IPS-11a (cell line): ENCODE data around the gene C20orf202.

Experiments
- H3K4me3 ChIP-seq: one replicate; pipeline ENCODE4 v1.5.1; 2013; ENCODE audit warnings: low read depth, low read length, control low read depth

Gene C20orf202

DNA sequence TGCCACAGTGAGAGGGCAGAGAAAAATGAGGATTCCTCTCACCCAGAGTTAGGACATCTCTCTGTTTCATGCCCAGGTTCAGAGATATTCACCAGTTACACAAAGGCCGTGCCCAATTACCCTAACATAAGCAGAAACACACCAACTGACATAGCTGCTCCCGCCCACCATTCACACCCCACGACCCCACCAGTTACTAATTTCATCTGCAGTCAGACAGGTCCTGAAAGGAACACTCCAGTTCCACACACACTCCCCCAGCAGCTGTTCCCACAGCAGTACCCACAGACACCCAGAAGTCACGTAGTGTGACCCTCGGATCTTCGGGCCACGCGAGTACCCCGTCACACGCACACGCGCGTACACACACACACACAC, 19.0 kb upstream of the C20orf202 start:
- H3K4me3 ChIP-seq: peak overlapping the region; percentile 49

DNA sequence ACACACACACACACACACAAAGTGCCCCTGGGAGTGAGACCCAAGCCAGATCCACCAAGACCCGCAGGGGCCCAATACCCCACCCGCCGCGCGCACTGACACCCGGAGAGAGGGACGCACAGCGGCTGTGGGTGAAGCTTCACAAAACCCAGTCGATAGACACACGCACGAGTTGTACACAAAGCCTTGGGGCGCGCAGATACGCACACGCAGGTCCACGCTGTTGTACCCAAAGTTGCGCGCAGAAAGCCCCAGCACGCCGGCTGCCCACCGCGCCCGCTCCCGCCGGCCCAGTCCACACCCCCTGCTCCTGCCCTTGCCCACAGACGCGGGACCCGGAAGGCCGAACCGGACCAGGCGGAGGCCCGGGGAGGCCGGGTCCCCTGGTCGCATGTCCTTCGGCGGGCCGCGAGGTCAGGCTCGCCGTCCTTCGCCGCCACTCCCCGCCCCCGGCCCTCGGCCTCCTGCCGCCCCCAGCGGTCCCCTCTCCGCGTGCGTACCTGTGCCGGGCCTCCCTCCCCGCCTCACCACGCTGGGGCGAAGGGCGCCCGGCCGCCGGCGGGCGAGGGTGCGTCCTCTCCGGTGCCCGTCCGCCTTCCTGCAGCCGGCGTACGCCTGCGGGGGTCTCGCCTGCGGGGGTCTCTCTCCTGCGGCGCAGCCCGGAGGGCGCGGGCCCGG, 18.5 kb upstream of the C20orf202 start, which contains the start of gene TMEM74B:
Gene TMEM74B (minus strand): TSS at position 344 of the 678 bp plus-strand sequence. CDS start 1,180 bp downstream, outside the sequence.
- peak within 1 kb of the TSS; percentile 49 for H3K4me3 ChIP-seq

DNA sequence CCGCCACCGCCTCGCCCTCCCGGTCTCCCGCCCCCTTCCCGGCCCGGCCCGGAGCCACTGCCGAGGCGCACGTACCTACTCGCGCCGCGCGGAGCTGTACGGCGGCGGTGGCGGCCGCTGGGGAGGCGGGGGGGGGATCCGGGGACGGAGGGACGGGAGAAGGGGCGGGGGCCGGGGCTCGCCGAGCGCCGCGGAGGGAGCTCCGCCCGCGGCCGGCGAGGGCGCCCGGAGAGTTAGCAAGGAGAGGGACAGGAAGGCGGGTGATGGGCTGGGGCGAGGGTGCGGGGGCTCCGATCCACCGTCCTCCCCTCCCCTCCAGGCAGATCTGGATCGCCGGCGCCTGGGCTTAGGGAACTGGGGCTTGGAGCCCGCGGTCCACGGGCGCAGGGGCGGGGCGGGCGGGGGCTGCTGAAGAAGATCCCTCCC, 17.9 kb upstream of the C20orf202 start:
- H3K4me3 ChIP-seq: peak overlapping the region; percentile 49

DNA sequence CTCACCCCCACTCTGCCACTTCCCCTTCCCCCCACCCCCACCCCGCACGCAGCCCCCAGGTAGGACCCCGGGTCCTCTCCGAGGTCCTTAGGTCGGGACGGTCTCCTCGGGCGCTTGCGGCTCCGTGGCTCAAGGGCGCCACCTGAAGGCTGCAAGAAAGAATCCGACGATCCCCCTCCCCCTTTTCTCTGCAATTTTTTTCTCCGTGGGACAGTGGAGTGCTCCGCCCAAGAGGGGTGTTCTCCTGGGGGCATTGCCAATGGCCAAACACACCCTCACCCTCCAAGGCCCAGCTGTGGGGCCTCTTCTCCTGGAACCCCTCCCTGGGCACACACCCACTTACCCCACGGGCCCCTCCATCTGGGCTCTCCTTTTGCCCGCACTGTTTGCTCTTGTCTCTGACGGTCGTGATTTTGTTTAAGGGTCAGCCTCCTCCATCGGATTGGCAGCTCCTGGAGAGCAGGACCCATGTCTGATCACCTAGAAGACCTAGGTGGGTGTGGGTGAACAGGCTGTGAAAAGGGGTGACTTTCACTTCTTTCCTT, 17.4 kb upstream of the C20orf202 start:
- no peak overlapping the region for H3K4me3 ChIP-seq

DNA sequence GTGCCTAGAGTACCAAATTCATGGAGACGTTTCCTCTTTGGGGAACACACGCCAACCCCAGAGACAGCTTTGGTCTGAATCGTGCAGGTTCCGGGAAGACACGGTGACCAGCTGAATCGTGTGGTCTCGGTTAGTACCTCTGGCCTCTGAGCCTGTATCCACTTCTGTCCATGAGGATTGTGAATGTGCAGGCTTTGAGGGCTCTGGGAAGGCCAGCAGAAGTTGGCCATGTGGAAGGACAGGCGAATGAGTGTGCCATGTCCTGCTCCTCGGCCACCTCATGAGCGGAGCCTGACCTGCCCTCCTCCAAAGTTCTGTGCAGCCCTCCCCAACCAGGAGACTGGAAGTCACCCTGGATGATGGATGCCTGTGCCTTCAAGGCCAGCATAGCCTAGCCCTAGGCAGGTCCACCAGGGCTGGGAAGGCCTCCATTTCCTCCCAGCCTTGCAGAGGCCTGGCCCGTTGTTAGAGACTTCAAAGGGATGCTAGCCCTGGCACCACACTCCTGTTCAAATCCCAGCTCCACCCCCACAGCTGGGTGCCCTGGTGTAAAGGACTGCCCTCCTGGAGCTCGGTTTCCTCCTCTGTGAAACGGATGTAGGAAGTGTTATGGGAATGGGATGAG, 16.8 kb upstream of the C20orf202 start:
- H3K4me3 ChIP-seq: no peak overlapping the region

DNA sequence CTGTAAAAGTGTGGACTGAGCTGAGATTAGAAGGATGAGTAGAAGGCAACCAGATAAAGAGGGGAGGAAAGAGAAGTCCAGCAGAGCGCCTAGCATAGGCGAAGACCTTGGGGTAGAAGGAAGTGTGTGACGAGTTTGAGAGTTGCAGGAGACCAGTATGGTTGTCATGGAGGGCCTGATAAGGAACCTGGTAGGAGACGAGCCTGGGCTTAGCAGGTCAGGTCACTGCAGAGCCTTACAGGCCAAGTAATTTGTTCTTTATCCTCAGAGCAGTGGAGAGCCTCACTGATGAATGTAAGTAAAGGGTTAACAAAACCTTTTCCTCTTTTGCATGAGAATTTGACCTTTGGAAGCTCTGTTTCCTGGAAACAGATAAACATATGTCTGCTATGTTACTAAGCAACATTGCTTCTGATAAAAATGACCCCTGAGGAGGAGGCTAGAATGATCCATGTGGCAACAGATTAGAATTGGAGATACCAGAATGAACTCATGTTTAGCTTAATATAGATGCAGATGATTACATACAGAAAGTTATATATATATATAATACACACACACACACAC, 15.6 kb upstream of the C20orf202 start:
- H3K4me3 ChIP-seq: no peak overlapping the region

DNA sequence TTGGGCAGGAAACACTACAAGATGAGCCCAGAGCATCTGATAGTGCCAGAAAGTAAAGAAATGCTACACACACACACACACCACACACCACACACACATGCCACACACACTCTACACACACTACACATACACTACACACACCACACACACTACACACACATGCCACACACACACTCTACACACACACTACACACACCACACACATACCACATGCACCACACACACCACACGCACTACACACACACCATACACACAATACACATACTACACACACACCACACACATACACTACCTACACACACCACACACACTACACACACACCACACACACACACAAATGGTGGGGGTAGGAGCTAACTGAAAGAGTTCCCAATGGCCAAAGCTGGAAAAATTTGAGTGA, 14.9 kb upstream of the C20orf202 start:
- H3K4me3 ChIP-seq: no peak overlapping the region

DNA sequence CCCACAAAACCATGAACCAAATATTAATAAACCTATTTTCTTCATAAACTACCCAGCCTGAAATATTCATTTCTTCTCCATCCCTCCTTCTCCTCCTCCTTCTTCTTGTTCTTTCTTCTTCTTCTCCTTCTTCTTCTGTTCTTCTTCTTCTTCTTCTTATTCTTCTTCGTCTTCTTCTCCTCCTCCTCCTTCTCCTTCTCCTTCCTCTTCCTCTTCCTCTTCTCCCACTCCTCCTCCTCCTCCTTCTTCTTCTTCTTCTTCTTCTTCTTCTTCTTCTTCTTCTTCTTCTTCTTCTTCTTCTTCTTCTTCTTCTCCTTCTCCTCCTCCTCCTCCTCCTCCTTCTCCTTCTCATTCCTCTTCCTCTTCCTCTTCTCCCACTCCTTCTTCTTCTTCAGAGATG, 13.4 kb upstream of the C20orf202 start:
- H3K4me3 ChIP-seq: no peak overlapping the region

DNA sequence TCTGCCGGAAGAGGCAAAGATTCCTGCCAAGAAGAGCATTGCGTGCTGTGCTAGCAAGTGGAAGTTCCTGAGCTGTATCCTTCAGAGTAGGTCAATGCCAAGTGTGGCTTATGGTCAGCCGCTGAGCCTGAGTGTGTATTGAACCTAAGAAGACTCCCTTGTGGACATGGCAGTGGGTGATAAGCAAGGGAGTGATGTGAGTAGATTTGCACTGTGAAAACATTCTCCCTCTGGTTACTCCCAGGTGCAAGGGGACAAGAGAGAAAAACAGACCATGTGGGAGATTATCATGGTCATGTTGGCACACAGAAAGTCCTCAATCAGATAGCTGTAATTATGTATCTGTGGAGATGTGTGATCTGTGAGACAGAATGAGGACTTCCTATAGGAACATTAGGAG, 12.4 kb upstream of the C20orf202 start:
- H3K4me3 ChIP-seq: no peak overlapping the region

DNA sequence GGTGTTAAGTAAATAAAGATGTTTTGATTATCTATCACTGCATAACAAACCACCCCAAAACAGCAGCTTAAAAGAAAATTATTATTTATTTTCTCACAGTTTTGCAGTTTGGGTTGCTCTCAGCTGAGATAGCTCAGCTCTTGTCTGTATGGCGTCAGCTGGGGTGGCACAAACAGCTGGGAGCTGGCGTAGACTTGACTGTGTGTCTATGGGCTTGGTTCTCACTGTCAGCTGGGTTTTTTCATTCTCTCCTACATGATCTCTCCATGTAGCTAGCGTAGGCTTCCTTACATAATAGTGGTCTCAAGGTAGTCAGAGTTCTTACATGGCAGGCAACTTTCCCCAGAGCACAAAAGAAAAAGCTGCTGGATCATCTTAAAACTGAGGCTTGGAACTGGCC, 12.0 kb upstream of the C20orf202 start:
- no peak overlapping the region for H3K4me3 ChIP-seq

DNA sequence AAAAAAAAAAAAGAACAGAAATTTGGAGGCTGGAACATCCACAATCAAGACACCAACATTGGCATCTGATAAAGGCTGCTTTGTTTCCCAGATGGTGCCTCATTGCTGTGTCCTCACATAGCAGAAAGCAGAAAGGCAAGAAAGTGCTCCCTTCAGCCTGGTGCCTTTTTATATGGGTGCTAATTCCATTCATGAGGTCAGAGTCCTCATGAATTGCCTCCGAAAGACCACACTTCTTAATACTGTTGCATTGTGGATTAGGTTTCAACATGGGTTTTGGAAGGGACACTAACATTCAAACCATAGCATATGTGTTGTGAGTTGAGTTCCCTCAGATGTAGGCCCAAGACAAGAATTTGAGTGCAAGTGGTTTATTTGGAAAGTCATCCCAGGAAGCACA, 8.0 kb upstream of the C20orf202 start:
- no peak overlapping the region for H3K4me3 ChIP-seq

DNA sequence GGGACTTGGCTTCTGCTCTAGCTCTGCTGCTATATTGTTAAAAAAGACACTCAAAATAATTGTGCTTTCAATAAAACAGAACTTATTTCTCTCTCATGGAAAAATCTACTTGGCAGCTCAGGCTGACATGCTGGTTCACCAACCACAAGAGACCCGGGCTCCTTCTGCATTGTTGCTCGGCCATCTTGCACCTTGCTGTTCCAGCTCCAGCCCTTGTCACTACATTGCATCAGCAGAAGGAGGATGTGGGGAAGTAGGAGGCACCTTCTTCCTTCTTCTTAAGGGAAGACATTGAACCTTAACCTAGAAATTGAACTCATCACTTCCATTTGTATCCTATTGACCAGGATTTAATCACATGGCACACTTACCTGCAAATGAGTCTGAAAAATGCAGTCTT, 6.6 kb upstream of the C20orf202 start:
- H3K4me3 ChIP-seq: no peak overlapping the region

DNA sequence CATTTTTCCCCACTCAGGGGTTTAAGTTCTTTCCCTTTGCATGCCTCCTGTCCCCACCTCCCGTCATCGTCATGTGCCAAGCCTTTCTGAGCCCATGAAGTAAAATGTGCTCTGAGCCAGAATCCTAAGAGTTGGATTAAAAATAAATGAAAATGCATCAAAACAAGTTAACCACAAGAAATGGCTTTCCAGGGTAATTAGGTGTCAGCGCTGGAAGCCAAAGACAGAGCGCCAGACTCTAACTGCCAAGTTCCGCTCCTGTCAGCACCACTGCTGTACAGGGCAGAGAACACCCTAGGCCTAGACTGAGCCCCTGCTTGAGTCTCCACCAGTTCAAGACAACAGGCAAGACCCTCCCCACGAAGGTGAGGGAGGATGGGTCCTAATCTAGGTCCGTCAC, 5.5 kb upstream of the C20orf202 start:
- no peak overlapping the region for H3K4me3 ChIP-seq

DNA sequence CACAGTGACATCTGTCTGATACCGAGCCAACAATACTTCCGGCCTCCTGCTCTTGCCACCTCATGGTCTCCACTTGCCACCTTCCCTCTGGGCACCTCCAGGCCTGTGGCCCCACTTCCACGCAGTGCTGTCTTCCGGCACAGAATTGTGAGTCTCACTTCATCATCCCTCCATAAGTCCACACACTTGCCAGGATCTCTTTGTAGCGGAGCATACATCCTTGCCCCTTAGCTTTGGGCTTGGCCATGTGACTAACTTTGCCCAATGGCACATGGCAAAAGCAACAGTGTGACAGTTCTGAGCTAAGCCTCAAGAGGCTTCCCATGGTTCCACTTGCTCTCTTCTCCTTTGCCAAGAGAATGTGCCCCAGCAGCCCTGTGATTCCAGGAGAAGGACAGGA, 4.5 kb upstream of the C20orf202 start:
- no peak overlapping the region for H3K4me3 ChIP-seq

DNA sequence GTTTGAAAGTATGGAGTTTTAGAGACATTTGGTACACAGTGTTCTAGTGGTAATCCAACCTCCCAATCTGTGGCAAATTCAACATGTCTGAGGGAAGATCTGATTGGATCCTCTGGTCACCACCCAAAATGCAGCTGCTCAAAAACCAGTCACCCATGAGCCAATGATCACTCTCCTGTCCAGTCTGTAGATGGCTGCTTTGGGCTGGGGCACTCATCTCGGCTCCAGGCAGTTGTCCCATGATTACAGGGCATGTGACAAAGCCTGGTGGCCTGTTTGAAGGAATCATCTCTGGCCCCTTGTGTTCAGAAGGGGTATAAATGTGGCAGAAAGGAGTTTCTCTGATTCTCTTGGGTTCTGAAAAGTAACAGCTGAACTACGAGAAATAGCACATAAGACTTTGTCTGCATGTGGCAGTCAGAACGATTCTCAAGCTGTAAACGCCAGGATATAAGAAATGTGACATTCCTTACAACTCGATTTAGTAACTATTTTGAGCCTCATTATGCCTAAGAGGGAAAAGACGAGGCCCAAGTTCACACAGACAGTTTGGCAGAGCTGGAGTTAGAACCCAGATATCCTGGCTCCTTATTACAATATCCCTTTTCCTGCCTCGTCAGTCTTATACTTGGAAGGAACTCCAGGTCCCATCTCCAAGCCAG, 3.9 kb upstream of the C20orf202 start:
- no peak overlapping the region for H3K4me3 ChIP-seq

DNA sequence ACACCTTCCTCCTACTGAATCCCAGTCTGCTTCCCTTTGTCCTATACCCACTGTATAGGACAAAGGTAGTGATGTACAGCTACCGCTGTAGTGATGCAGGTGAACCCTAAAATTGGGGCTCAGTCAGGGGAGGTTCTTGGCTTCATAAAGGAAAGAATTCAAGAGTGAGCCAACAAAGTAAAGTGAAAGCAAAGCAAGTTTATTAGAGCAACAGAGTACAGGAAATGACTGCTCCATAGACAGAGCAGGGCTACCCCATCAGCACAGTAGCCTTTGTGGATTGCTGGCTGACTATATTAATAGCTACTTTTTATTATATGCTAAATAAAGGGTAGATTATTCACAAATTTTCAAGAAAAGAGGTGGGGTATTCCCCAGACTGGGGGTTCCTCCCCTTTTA, 3.3 kb upstream of the C20orf202 start:
- no peak overlapping the region for H3K4me3 ChIP-seq

DNA sequence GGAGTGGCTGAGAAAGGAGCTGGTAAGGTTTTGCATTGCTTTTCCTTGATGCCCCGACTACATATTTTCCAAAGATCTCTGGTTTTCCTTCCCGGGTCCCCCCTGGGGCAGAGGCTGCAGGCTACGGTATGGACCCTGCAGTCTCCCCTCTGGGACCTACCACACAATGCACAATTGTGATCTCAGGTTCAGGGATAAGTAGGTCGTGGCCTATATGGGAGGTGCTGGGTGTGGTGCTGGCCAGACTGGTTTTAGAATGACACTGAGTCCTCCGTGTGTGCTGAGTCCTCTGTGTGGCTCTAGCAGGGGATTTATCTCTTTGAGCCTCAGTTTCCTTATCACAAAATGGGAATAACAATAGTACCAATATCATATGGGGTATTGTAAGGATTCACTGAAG, 376 bp downstream of the C20orf202 start:
- no peak overlapping the region for H3K4me3 ChIP-seq

DNA sequence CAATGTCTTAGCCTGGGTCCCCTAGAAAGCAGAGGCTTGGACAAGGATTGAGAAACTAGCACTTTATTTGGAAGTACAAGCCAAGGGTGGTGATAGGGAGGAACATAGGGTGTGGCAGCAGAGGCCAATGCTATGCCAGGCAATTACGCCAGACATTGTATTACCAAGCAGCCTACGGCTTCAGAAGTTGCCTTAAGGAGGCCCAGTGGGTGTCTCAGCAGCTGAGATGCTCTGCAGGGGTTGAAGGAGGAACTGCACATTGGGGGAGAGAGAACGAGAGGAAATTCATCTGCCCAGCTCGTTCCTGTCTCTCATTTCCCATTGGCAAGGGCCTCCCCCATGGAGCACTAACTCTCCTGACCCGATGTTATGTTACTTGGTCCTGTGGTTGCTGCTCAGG, 859 bp downstream of the C20orf202 start:
- no peak overlapping the region for H3K4me3 ChIP-seq

DNA sequence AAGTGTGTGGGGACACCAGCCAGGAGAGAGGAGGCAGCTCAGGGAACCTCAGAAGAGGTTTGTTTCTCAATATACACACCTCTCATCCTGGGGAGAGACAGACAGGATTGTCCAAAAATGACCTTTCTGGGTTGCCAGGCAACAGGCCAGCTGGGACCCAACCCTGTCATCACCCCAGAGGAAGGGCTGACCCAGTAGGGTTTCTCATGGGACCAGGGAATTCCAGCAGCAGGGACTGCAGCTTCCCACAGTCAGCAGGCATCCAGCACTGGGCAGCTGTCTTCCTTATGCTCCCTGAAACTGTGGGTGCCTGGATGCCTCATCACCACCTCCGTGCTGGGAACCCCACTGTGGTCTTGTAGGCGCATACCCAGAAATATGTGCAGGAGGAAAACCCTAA, 1.3 kb downstream of the C20orf202 start:
- H3K4me3 ChIP-seq: no peak overlapping the region

DNA sequence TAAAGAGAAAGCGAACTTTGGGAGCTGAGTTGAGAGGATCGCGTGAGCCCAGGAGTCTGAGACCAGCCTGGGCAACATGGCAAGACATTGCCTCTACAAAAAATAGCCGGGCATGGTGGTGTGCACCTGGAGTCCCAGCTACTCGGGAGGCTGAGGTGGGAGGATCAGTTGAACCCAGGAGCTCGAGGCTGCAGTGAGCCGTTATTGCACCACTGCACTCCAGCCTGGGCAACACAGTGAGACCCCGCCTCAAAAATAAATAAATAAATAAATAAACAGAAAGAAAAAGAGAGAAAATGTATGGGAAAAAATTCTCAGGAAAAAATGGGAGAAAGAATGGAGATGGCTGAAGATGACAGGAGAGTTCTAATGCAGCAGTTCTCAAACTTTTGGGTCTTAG, 2.5 kb downstream of the C20orf202 start:
- H3K4me3 ChIP-seq: no peak overlapping the region

DNA sequence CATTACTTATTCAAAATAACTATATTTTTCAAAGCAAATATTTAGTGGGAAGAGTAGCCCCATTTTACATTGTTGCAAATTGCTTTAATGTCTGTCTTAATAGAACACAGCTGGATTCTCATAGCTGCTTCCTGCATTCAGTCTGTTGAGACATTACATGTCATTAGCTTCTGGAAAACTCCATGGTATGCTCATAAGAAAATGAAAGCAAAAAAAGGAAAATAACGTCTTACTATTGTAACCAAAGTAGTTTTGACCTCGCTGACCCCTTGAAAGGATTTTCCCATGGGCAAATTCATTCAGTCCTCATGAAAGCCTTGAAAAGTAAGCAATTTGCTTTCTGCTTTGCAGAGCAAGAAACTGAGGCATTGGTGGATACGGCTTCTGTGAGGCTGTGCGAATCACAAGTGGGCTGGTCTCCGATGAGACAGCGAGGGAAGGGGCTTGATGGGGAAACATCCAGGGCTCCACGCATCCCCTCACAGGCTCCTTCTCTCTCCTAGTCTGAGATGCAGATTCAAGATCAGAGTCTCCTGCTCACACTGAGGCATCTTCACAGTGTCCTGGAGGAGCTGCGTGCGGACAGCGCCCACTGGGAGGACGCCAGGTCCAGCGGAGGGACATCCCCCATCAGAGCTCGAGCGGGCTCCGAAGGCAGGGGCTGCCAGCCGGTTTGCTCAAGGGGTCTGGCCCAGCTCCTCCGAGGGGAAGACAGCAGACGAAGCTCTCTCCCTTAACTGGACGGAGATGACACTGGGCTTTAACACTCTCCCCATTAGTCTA, 3.3 kb downstream of the C20orf202 start:
- H3K4me3 ChIP-seq: no peak overlapping the region
